Testis (tissue), 2 donors: ENCODE measurements around the gene PAK6.

Experiments
- CTCF ChIP-seq, 3 experiments: fragments of 450-650 bp in 2 of 3; fragments of 200-600 bp in 1 of 3; sonication (generic) in 1 of 3; IDR thresholded peaks; one replicate each; pipeline ENCODE4 v1.5.1; 2016 to 2019; ENCODE audit warnings: antibody characterized with exemption in 3 of 3, mild to moderate bottlenecking in 2 of 3, moderate library complexity in 1 of 3
- POLR2A ChIP-seq: fragments of 450-650 bp; IDR thresholded peaks from one replicate; pipeline ENCODE4 v1.6.1; 2017; ENCODE audit warnings: antibody characterized with exemption, mild to moderate bottlenecking, moderate library complexity

- no peak for TF ChIP-seq CTCF (IDR thresholded peaks at IDR 0.05)
- no peak for TF ChIP-seq POLR2A
Observed at GRCh38 chr15:40314723-40315276, 75.9 kb downstream of the PAK6 start.
